HCT116 (cell line): Measurements from ENCODE around the gene RNF175. TPM values are rescaled to one million over a fixed set of nuclear protein-coding genes. Genes with fewer than 3 reads are reported as not detected.

Experiments
- ATAC-seq: fragments of 200-7000 bp; cut with Tn5 transposase; 2 replicates; pipeline ENCODE4 v1.9.1; 2020; ENCODE audit warnings: mild to moderate bottlenecking, moderate library complexity
- BruUV-seq: library from RNA; stranded (reverse); fragments of 400-500 nt; replicated peaks from 2 replicates; lab custom pipeline; 2021; lab: Mats Ljungman, UMichigan
- CTCF ChIA-PET: fragments of 300-600 bp; sonication (Branson Sonifier 250); formaldehyde crosslinking; loops from one replicate; lab custom pipeline; 2021; ENCODE audit warnings: antibody characterized with exemption; lab: Charles Lee
- POLR2A ChIA-PET: fragments of 300-600, 350-600 bp; sonication (Branson Sonifier 250); formaldehyde crosslinking; loops from one replicate; lab custom pipeline; 2021; ENCODE audit warnings: antibody characterized with exemption; lab: Charles Lee
- RAD21 ChIA-PET, 2 experiments: fragments of 300-600 bp; sonication (Branson Sonifier 250); formaldehyde crosslinking; loops; one replicate each; lab custom pipeline; 2023; ENCODE audit warnings: low total read pairs in 2 of 2; ENCODE audit not compliant: uncharacterized antibody in 2 of 2, unreplicated experiment in 2 of 2, low non-redundant PET in 1 of 2; lab: Charles Lee
- DNase-seq: peaks from one replicate; pipeline ENCODE4 v3.0.0-alpha.2; 2010; ENCODE audit warnings: low read depth, low spot score
- H2AFZ ChIP-seq: fragments of 200-600 bp; shearing (Covaris generic), sonication (generic); 2 replicates; pipeline ENCODE4 v1.6.1; 2017; ENCODE audit warnings: low read depth, mixed run types, mixed read lengths, antibody characterized with exemption, low read length; ENCODE audit not compliant: poor library complexity, severe bottlenecking
- H3K27ac ChIP-seq: 2 replicates; pipeline ENCODE4 v1.5.1; 2012; ENCODE audit warnings: low read depth, low read length
- H3K27me3 ChIP-seq: fragments of 200-600 bp; sonication (generic); 2 replicates; pipeline ENCODE4 v1.6.1; 2016; ENCODE audit warnings: mixed run types, low read length, mixed read lengths; ENCODE audit not compliant: insufficient read depth
- H3K36me3 ChIP-seq, 2 experiments: fragments of 200-500 bp in 1 of 2; fragments of 200-600 bp in 1 of 2; sonication (Bioruptor generic) in 1 of 2; sonication (generic) in 1 of 2; 2 replicates each; pipeline versions ENCODE4 v1.5.1 to v1.6.1; 2014 to 2016; ENCODE audit warnings: low read length in 2 of 2, inconsistent platforms in 1 of 2, mixed read lengths in 1 of 2, mixed run types in 1 of 2; ENCODE audit not compliant: insufficient read depth in 2 of 2, control insufficient read depth in 1 of 2
- H3K4me1 ChIP-seq, 2 experiments: fragments of 200-600 bp in 1 of 2; sonication (generic) in 1 of 2; 2 replicates each; pipeline versions ENCODE4 v1.5.1 to v1.6.1; 2012 to 2017; ENCODE audit warnings: low read length in 2 of 2, inconsistent platforms in 1 of 2, mild to moderate bottlenecking in 1 of 2, mixed read lengths in 1 of 2, mixed run types in 1 of 2, moderate library complexity in 1 of 2; ENCODE audit not compliant: insufficient read depth in 2 of 2, control insufficient read depth in 1 of 2
- H3K4me2 ChIP-seq: fragments of 200-600 bp; sonication (generic); 2 replicates; pipeline ENCODE4 v1.6.1; 2017; ENCODE audit warnings: mixed run types, low read length, mixed read lengths
- H3K4me3 ChIP-seq, 2 experiments: fragments of 200-600 bp in 1 of 2; sonication (generic) in 1 of 2; replicated peaks in 1 of 2; 2 replicates each; pipeline ENCODE4 v1.5.1; 2011 to 2016; ENCODE audit warnings: low read length in 2 of 2, control low read depth in 1 of 2, low read depth in 1 of 2, mild to moderate bottlenecking in 1 of 2, mixed read lengths in 1 of 2, mixed run types in 1 of 2
- H3K79me2 ChIP-seq: fragments of 200-600 bp; sonication (generic); 2 replicates; pipeline ENCODE4 v1.6.1; 2017; ENCODE audit warnings: mild to moderate bottlenecking, mixed run types, low read length, moderate library complexity, mixed read lengths; ENCODE audit not compliant: insufficient read depth
- H3K9ac ChIP-seq: fragments of 200-600 bp; sonication (generic); 2 replicates; pipeline ENCODE4 v1.6.1; 2016; ENCODE audit warnings: low read length, mixed read lengths
- H3K9me2 ChIP-seq: fragments of 200-600 bp; sonication (generic), shearing (Covaris generic); 2 replicates; pipeline ENCODE4 v1.6.1; 2017; ENCODE audit warnings: mixed run types, mild to moderate bottlenecking, moderate library complexity; ENCODE audit not compliant: insufficient read depth
- H3K9me3 ChIP-seq, 2 experiments: fragments of 200-500 bp in 1 of 2; fragments of 200-600 bp in 1 of 2; sonication (Bioruptor generic) in 1 of 2; sonication (generic) in 1 of 2; 2 replicates each; pipeline ENCODE4 v1.6.1; 2014 to 2017; ENCODE audit warnings: low read length in 2 of 2, mixed read lengths in 2 of 2, inconsistent platforms in 1 of 2, low read depth in 1 of 2, mild to moderate bottlenecking in 1 of 2, mixed run types in 1 of 2, moderate library complexity in 1 of 2; ENCODE audit not compliant: control insufficient read depth in 1 of 2, insufficient read depth in 1 of 2
- H4K20me1 ChIP-seq: fragments of 200-600 bp; sonication (generic), shearing (Covaris generic); 2 replicates; pipeline ENCODE4 v1.6.1; 2017; ENCODE audit warnings: mixed run types, mild to moderate bottlenecking, moderate library complexity; ENCODE audit not compliant: insufficient read depth
- CEBPB ChIP-seq: IDR thresholded peaks from 2 replicates; pipeline ENCODE4 v1.6.1; 2012; ENCODE audit warnings: low read depth
- CTCF ChIP-seq, 3 experiments: fragments of 200-600 bp in 1 of 3; sonication (generic) in 1 of 3; IDR thresholded peaks in 2 of 3; conservative IDR thresholded peaks in 1 of 3; 2 replicates each; pipeline ENCODE4 v1.5.1; 2012 to 2017; ENCODE audit warnings: low read depth in 2 of 3, low read length in 2 of 3, antibody characterized with exemption in 1 of 3, borderline replicate concordance in 1 of 3, control low read depth in 1 of 3, mild to moderate bottlenecking in 1 of 3, mixed read lengths in 1 of 3, mixed run types in 1 of 3, moderate library complexity in 1 of 3; ENCODE audit not compliant: insufficient read depth in 1 of 3
- EGR1 ChIP-seq: IDR thresholded peaks from 2 replicates; pipeline ENCODE4 v1.6.1; 2012; ENCODE audit warnings: low read depth
- EZH2 ChIP-seq: fragments of 200-600 bp; sonication (generic); IDR thresholded peaks from 2 replicates; pipeline ENCODE4 v1.6.1; 2017; ENCODE audit warnings: antibody characterized with exemption, mixed run types
- EZH2phosphoT487 ChIP-seq: fragments of 200-600 bp; IDR thresholded peaks from 2 replicates; pipeline ENCODE4 v1.6.1; 2018; ENCODE audit warnings: antibody characterized with exemption, borderline replicate concordance
- JUND ChIP-seq: IDR thresholded peaks from 2 replicates; pipeline ENCODE4 v1.6.1; 2012
- POLR2A ChIP-seq: IDR thresholded peaks from 2 replicates; pipeline ENCODE4 v1.7.0; 2011; ENCODE audit warnings: borderline replicate concordance; ENCODE audit not compliant: insufficient read depth, insufficient read length; ENCODE audit errors: extremely low read depth
- POLR2AphosphoS5 ChIP-seq: IDR thresholded peaks from 2 replicates; pipeline ENCODE4 v1.6.1; 2011; ENCODE audit warnings: mild to moderate bottlenecking, low read depth, low read length, moderate library complexity
- SIN3A ChIP-seq: IDR thresholded peaks from 2 replicates; pipeline ENCODE4 v1.6.1; 2012; ENCODE audit warnings: low read depth
- SP1 ChIP-seq: IDR thresholded peaks from 2 replicates; pipeline ENCODE4 v1.6.1; 2012; ENCODE audit warnings: low read depth
- YY1 ChIP-seq: IDR thresholded peaks from 2 replicates; pipeline ENCODE4 v1.6.1; 2011; ENCODE audit warnings: low read length, low read depth, moderate library complexity, mild to moderate bottlenecking; ENCODE audit not compliant: insufficient replicate concordance; ENCODE audit errors: extremely low read depth
- ZFX ChIP-seq: fragments of 450-650 bp; IDR thresholded peaks from 2 replicates; pipeline ENCODE4 v1.6.1; 2017
- intact Hi-C: fragments of 100-400 bp; cut with micrococcal nuclease; formaldehyde crosslinking; loops from 2 replicates; pipeline ENCODE4 v1.10.0; 2022
- total RNA-seq: library from RNA; stranded (reverse); gene quantifications from one replicate; pipeline ENCODE4 v1.2.1, GENCODE V29; 2021; ENCODE audit not compliant: unreplicated experiment
- TF ChIP-seq, protein P1 (sequence below): IDR thresholded peaks from 2 replicates; pipeline ENCODE4 v1.6.1; 2012
- TF ChIP-seq, protein P2 (sequence below): IDR thresholded peaks from 2 replicates; pipeline ENCODE4 v1.6.1; 2012; ENCODE audit warnings: low read depth
- TF ChIP-seq, protein P3 (sequence below): IDR thresholded peaks from 2 replicates; pipeline ENCODE4 v1.6.1; 2011; ENCODE audit warnings: mild to moderate bottlenecking, low read length, moderate library complexity; ENCODE audit not compliant: insufficient replicate concordance; ENCODE audit errors: extremely low read depth

Gene RNF175
- total RNA-seq, 1 experiment from 2014 or later, result not detected

GRCh38 chr4:153787575-153787974, 27.8 kb upstream of the RNF175 start:
- no peaks in the 10 kb centered on the region for H3K9me3 ChIP-seq
- ChIA-PET CTCF (interaction anchor here (2.5 kb wide), 1 partner anchor 262 kb away, joined by 21 read pairs; no protein-coding TSS in a partner anchor), RAD21 (no interaction called here), POLR2A (no interaction called here)
- no peaks in the 10 kb centered on the region for H3K9me2 ChIP-seq
- H3K27me3 ChIP-seq, result peaks cover 7% of the 10 kb centered on the region; the same call in 1 of the 2 replicates
- H3K4me3 ChIP-seq, result no peak overlapping the region
- no peak overlapping the region for H3K4me2 ChIP-seq
- no peak overlapping the region for H3K27ac ChIP-seq
- no peaks in the 10 kb centered on the region for H4K20me1 ChIP-seq
- no peak for ATAC-seq
- H3K9ac ChIP-seq, result no peak overlapping the region
- intact Hi-C loops, result loop anchor here (5.0 kb wide), 2 partner anchors 235 to 720 kb away; no protein-coding TSS in a partner anchor
- H3K4me1 ChIP-seq, result no peaks in the 10 kb centered on the region
- H3K36me3 ChIP-seq, result no peaks in the 10 kb centered on the region
- BruUV-seq, result no TSS peak
- H3K79me2 ChIP-seq, result no peaks in the 10 kb centered on the region
- no peak overlapping the region for H2AFZ ChIP-seq
- no peak for TF ChIP-seq EGR1
- TF ChIP-seq CEBPB, result no peak
- no peak for TF ChIP-seq JUND
- TF ChIP-seq, protein P1, sequence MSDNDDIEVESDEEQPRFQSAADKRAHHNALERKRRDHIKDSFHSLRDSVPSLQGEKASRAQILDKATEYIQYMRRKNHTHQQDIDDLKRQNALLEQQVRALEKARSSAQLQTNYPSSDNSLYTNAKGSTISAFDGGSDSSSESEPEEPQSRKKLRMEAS, result no peak
- TF ChIP-seq CTCF (IDR thresholded peaks at IDR 0.05 in 2 of 3, conservative IDR thresholded peaks at IDR 0.05 in 1 of 3; ENCODE audit: borderline replicate concordance in 1 of 3, insufficient read depth in 1 of 3, low read depth in 2 of 3, low read length in 2 of 3), result no peak
- TF ChIP-seq SP1, result no peak
- no peak for TF ChIP-seq ZFX
- TF ChIP-seq, protein P2, sequence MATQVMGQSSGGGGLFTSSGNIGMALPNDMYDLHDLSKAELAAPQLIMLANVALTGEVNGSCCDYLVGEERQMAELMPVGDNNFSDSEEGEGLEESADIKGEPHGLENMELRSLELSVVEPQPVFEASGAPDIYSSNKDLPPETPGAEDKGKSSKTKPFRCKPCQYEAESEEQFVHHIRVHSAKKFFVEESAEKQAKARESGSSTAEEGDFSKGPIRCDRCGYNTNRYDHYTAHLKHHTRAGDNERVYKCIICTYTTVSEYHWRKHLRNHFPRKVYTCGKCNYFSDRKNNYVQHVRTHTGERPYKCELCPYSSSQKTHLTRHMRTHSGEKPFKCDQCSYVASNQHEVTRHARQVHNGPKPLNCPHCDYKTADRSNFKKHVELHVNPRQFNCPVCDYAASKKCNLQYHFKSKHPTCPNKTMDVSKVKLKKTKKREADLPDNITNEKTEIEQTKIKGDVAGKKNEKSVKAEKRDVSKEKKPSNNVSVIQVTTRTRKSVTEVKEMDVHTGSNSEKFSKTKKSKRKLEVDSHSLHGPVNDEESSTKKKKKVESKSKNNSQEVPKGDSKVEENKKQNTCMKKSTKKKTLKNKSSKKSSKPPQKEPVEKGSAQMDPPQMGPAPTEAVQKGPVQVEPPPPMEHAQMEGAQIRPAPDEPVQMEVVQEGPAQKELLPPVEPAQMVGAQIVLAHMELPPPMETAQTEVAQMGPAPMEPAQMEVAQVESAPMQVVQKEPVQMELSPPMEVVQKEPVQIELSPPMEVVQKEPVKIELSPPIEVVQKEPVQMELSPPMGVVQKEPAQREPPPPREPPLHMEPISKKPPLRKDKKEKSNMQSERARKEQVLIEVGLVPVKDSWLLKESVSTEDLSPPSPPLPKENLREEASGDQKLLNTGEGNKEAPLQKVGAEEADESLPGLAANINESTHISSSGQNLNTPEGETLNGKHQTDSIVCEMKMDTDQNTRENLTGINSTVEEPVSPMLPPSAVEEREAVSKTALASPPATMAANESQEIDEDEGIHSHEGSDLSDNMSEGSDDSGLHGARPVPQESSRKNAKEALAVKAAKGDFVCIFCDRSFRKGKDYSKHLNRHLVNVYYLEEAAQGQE, result no peak
- TF ChIP-seq EZH2, result no peak
- no peak for TF ChIP-seq POLR2A
- no peak for TF ChIP-seq SIN3A
- TF ChIP-seq YY1, result no peak
- no peak for TF ChIP-seq EZH2phosphoT487
- TF ChIP-seq POLR2AphosphoS5, result no peak
- TF ChIP-seq, protein P3, sequence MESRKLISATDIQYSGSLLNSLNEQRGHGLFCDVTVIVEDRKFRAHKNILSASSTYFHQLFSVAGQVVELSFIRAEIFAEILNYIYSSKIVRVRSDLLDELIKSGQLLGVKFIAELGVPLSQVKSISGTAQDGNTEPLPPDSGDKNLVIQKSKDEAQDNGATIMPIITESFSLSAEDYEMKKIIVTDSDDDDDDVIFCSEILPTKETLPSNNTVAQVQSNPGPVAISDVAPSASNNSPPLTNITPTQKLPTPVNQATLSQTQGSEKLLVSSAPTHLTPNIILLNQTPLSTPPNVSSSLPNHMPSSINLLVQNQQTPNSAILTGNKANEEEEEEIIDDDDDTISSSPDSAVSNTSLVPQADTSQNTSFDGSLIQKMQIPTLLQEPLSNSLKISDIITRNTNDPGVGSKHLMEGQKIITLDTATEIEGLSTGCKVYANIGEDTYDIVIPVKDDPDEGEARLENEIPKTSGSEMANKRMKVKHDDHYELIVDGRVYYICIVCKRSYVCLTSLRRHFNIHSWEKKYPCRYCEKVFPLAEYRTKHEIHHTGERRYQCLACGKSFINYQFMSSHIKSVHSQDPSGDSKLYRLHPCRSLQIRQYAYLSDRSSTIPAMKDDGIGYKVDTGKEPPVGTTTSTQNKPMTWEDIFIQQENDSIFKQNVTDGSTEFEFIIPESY, result no peak
- DNase-seq, result no peak
